ENCODE results near the gene CPT1C.

DNA sequence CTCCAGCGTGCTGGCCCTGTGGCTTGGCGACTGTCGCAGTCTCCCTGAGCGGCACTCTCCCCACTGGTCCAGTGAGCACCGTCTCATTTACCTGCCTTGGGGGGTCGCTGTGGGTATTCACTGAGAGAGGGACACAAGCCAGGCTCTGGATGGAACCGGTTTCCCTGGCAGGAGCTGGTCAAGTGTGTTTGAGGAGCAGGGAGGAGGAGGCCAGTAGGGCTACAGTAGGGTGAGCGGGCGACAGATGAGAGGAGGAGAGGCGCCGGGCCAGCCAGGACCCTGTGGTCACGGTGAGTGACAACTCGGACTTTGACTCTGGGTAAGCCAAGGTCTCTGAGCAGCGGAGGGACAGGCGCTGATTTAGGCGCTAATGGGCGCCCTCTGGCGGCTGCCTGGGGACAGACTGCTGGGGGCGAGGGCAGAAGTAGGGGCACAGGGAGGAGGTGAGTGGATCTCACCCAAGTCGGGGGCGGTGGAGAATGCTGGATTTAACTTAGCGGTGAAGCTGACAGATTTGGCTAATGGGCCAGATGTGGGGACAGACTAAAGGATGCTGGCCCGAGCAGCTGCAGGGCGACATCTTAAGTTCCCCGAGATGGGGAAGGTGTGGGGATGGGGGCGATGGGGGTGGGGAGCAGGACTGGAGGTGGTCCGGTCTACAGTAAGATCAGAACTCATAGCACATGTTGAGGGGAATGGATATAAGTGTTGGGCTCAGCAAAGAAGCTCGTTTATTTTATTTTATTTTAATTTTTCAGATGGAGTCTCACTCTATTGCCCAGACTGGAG is 18.6 kb upstream of the CPT1C start:
- TF ChIP-seq CHD2 (IDR thresholded peaks at IDR 0.05; ENCODE audit: low read length) (no peak), TCF12 (IDR thresholded peaks at IDR 0.05; ENCODE audit: low read depth, low read length) (no peak), EP300 (IDR thresholded peaks at IDR 0.05; ENCODE audit: borderline replicate concordance in 1 of 2, low read depth in 2 of 2, low read length in 2 of 2) (no peak), GABPA (IDR thresholded peaks at IDR 0.05; ENCODE audit: borderline replicate concordance, insufficient read depth, low read length) (no peak)

All from H1 (cell line).